NOMO-1 (cell line): Measurements from ENCODE around the gene ITSN2.
A peak's percentile ranks its signal among the peaks of the same experiment; 100 is the strongest.

Experiments used
- DNase-seq, 2 experiments: peaks; one replicate each; lab custom pipeline; 2025; ENCODE audit not compliant: unreplicated experiment in 2 of 2; lab: John Stamatoyannopoulos, UW

Gene ITSN2

GRCh38 chr2:24190503-24190902, 169.8 kb downstream of the ITSN2 start:
- DNase-seq, result no peak

DNA sequence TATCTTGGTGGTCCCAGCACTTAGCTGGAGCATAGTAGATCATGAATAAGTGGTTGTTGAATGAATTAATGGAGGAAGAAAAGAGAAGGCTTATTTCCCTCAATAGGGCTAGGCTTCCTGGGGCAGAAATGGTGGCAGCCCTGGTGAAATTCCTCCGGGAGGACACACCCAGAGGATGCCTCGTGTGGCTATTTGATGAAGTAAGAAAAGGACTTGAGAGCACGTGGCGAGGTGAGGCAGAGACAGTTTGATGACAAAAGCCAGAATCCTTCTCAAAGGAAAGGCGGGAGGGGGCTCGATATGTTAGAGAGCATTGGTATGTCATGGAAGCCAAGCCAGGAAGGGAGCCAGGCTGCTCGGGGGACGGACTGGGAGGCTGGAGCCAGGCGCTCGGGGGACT, 170.8 kb downstream of the ITSN2 start:
- DNase-seq, result no peak

- DNase-seq, result no peak
Measured at GRCh38 chr2:24183366-24184069, 176.8 kb downstream of the ITSN2 start.

GRCh38 chr2:24182507-24182906, 177.8 kb downstream of the ITSN2 start:
- no peak for DNase-seq

DNA sequence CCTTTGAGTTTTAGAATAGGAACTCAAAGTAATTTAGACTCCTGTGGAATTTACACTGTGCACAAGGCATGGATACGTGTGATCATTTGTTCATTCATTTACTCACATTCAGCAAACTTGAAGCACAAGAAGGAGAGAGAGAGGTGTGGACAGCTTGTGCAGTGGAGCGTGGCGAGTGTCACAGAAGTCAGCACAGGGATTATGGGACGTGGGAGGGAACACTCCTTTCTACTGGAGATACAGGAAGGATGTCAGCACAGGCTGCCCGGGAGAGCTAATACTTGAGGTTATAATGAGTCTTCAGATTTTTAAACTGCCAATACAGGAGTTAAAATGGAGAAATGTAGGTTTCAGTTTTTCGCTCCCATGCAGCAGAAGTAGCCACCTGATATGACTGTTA, 178.5 kb downstream of the ITSN2 start:
- DNase-seq, result no peak

- DNase-seq, result no peak
Measured at GRCh38 chr2:24179683-24180082, 180.7 kb downstream of the ITSN2 start.

DNA sequence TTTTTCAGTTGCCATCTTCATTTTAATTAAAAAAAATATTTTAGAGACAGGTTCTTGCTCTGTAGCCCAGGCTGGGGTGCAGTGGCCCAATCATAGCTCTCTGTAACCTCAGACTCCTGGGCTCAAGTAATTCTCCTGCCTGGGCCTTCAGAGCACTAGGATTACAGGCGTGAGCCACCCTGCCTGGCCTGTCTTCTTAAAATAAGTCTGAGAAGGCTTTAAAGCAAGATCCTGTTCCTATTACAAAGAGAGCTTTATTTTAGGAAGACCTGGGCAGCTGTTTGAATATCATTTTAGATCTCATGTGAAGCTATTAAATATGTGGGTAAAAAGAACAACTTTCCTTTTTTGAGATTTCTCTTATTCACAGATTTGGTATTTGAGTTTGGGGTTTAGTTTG, 184.0 kb downstream of the ITSN2 start:
- no peak for DNase-seq

- no peak for DNase-seq
Measured at GRCh38 chr2:24175631-24176187, 184.6 kb downstream of the ITSN2 start.

GRCh38 chr2:24174851-24175277, 185.5 kb downstream of the ITSN2 start, which contains the start of gene FAM228A:
Gene FAM228A, plus strand, starts transcription at chr2:24175053. Its CDS starts 428 bp downstream, at chr2:24175481.
- no peak for DNase-seq

GRCh38 chr2:24169023-24169422, 191.3 kb downstream of the ITSN2 start:
- no peak for DNase-seq

DNA sequence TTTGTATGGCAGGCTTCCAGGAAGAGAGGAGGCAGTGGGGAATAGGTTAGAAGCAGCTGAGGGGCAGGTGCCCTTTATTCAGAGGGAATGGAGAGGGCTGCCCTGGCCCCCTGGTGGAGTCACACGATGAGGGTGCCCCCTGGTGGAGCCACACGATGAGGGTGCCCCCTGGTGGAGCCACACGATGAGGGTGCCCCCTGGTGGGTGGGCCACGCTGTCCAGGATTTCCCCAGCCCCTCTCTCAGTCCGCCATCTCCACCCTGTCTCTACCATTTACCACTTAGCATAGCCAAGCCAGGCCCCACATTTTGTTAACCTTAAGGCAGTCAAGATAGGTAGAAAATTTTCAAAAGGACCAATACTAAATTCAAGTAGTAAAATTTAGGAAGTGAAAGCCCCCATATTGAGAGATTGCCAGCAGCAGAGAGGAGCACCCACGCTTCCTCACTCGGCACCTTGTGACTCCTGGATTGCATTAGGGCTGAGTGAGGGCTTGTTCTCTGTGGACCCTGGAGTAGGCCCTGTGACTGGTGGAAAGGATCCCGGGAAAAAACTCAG, 195.8 kb downstream of the ITSN2 start:
- peak; percentile 52 to 67 for DNase-seq

DNA sequence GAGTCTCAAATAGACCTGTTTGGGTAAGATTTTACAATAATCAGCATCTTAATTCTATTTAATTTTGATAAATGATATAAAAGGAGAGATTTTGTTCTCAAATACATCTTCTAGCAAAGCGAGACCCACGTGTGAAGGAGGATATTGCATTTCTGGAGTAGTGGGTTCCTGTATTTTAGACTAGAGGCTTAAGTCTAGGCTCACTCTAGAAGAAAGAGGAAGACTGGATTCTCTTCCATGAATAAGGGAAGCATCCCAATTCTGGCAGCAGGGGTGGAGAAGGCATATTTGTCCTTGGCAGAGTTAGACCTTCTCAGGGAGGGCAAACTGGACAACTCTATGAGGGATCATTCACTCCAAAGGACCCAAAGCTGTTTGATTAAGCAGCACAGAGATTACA, 196.7 kb downstream of the ITSN2 start:
- no peak for DNase-seq

DNA sequence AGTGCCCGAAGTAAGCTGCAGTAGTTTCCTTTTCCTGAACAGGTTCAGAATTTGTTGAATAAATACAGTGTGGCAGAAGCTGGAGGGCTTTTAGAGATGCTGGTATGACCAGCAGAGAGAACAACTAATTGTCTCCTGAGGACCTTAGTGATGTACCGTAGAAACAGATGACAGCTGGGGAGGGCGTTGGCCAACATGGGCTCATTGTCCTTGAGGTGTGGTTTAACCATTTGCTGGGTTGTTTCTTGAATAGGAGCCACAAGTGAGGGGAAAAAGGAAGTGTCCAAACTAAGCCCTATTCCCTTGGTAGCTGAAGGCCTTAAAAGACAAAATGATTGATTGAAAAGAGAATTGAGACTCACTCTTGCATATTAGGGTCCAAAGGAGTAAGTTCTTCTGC, 197.2 kb downstream of the ITSN2 start:
- DNase-seq, result peak; percentile 32 to 84

- DNase-seq, result no peak
Measured at GRCh38 chr2:24162494-24162893, 197.8 kb downstream of the ITSN2 start.

DNA sequence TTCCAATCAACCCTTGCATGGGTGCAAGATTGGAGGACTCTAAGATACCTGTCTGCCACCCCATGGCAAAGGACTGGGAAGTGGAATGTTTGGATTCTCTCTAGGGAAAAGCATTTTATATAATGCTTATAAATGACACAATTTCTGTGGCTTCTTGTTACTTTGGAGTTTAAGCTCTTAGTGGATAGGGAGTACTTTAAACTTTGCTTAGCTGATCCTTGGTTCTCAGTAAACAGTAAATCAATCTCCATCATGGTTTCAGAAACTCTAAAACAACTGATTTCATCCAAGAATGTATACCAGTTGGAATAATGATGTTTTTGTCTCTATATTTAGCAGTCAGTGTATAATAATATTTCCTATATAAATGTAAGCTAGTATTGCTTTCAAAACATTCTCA, 199.6 kb downstream of the ITSN2 start:
- DNase-seq, result no peak

GRCh38 chr2:24159708-24160107, 200.6 kb downstream of the ITSN2 start:
- DNase-seq, result no peak

DNA sequence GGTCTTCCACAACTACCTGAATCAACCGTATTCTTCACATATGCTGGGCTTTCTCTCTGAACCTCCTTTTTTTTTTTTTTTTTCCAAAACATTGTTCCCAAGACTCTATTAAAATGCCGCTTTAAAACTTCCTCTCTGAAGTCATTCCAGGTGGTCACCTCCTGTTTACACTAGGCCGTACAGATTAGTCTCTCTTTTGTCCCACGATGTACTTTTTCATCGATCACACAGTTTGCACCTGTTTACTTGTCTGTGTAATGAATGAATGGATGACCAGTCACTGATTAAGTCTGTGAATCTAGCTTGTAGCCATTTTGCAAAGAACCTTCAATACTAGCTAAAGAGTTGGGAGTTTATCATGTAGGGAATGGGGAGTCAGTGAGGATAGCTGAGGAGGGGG, 202.2 kb downstream of the ITSN2 start:
- no peak for DNase-seq

DNA sequence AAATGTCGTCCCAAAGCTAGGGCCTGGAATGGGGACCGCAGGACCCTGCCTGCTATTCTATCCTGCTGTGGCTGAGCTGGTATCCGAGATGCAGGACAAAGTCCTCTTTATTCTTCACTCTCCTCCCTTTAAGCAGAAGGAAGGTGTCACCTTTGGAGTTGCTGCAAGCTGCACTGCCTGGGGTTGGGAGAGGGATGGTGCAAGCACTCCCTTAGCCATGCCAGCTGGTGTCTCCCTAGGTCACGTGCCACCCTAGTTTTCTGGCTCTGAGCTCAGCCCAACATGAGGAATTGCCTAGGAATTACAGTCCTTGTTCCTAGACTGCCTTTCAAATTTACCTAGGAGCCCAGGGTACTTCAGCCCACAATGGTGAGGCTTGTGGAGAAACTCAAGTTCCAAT, 206.9 kb downstream of the ITSN2 start:
- DNase-seq, result no peak
